HL-60 (cell line): Measurements from ENCODE around the gene SPATA9.

Experiments
- CTCF ChIP-seq: IDR thresholded peaks from one replicate; pipeline ENCODE4 v1.5.1; 2011; ENCODE audit warnings: low read length, control low read depth, inconsistent platforms; ENCODE audit not compliant: insufficient read depth
- POLR2AphosphoS5 ChIP-seq: IDR thresholded peaks from 2 replicates; pipeline ENCODE4 v1.6.1; 2012; ENCODE audit warnings: low read depth
- SPI1 ChIP-seq: IDR thresholded peaks from 2 replicates; pipeline ENCODE4 v1.6.1; 2012; ENCODE audit warnings: low read depth, mild to moderate bottlenecking, borderline replicate concordance
- TF ChIP-seq, protein P1 (sequence below): IDR thresholded peaks from 2 replicates; pipeline ENCODE4 v1.6.1; 2012; ENCODE audit warnings: low read depth; ENCODE audit not compliant: insufficient replicate concordance

GRCh38 chr5:95713960-95714710 is 31.3 kb upstream of the SPATA9 start:
- TF ChIP-seq POLR2AphosphoS5 = no peak
- no peak for TF ChIP-seq CTCF
- no peak for TF ChIP-seq SPI1
- TF ChIP-seq, protein P1, sequence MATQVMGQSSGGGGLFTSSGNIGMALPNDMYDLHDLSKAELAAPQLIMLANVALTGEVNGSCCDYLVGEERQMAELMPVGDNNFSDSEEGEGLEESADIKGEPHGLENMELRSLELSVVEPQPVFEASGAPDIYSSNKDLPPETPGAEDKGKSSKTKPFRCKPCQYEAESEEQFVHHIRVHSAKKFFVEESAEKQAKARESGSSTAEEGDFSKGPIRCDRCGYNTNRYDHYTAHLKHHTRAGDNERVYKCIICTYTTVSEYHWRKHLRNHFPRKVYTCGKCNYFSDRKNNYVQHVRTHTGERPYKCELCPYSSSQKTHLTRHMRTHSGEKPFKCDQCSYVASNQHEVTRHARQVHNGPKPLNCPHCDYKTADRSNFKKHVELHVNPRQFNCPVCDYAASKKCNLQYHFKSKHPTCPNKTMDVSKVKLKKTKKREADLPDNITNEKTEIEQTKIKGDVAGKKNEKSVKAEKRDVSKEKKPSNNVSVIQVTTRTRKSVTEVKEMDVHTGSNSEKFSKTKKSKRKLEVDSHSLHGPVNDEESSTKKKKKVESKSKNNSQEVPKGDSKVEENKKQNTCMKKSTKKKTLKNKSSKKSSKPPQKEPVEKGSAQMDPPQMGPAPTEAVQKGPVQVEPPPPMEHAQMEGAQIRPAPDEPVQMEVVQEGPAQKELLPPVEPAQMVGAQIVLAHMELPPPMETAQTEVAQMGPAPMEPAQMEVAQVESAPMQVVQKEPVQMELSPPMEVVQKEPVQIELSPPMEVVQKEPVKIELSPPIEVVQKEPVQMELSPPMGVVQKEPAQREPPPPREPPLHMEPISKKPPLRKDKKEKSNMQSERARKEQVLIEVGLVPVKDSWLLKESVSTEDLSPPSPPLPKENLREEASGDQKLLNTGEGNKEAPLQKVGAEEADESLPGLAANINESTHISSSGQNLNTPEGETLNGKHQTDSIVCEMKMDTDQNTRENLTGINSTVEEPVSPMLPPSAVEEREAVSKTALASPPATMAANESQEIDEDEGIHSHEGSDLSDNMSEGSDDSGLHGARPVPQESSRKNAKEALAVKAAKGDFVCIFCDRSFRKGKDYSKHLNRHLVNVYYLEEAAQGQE = no peak
